ENCODE measurements around the gene GSTT4. TPM values are rescaled to one million over a fixed set of nuclear protein-coding genes. Genes with fewer than 3 reads are reported as not detected.

Gene GSTT4
- total RNA-seq, 1 experiment from 2014 or later: not detected

- ChIA-PET CTCF (no interaction called here), POLR2A (ENCODE audit: unreplicated experiment) (interaction anchor here (0.6 kb wide), 1 partner anchor 19 kb away, joined by 3 read pairs; no protein-coding TSS in a partner anchor)
- Histone ChIP-seq H3K4me2 (no peak overlapping the region), H3K27me3 (ENCODE audit: insufficient read depth, low read depth) (no peaks in the 10 kb centered on the region), H4K20me1 (ENCODE audit: insufficient read depth) (peaks cover 7% of the 10 kb centered on the region), H2AFZ (no peak overlapping the region), H3K9me3 (ENCODE audit: insufficient read depth, low read depth) (no peaks in the 10 kb centered on the region), H3K4me1 (replicated peaks; ENCODE audit: insufficient read depth) (no peaks in the 10 kb centered on the region), H3F3A (ENCODE audit: insufficient read depth, low read depth) (no peaks in the 10 kb centered on the region), H3K9me2 (ENCODE audit: insufficient read depth) (no peaks in the 10 kb centered on the region), H3K4me3 (no peak overlapping the region), H3K27ac (no peak overlapping the region), H3K79me2 (ENCODE audit: low read depth) (peaks cover 36% of the 10 kb centered on the region), H3K36me3 (ENCODE audit: low read depth) (no peaks in the 10 kb centered on the region)
- BruUV-seq (replicated peaks): no TSS peak
- intact Hi-C loops (cut with micrococcal nuclease; ENCODE audit: unreplicated experiment): no loop called here
- DNase-seq: no peak
- TF ChIP-seq, protein P1, sequence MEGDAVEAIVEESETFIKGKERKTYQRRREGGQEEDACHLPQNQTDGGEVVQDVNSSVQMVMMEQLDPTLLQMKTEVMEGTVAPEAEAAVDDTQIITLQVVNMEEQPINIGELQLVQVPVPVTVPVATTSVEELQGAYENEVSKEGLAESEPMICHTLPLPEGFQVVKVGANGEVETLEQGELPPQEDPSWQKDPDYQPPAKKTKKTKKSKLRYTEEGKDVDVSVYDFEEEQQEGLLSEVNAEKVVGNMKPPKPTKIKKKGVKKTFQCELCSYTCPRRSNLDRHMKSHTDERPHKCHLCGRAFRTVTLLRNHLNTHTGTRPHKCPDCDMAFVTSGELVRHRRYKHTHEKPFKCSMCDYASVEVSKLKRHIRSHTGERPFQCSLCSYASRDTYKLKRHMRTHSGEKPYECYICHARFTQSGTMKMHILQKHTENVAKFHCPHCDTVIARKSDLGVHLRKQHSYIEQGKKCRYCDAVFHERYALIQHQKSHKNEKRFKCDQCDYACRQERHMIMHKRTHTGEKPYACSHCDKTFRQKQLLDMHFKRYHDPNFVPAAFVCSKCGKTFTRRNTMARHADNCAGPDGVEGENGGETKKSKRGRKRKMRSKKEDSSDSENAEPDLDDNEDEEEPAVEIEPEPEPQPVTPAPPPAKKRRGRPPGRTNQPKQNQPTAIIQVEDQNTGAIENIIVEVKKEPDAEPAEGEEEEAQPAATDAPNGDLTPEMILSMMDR (conservative IDR thresholded peaks at IDR 0.05): no peak
- no peak for TF ChIP-seq EZH2 (IDR thresholded peaks at IDR 0.05; ENCODE audit: low read depth)
These were observed 22.2 kb upstream of the GSTT4 start for GRCh38 chr22:24027389-24027975.

DNA sequence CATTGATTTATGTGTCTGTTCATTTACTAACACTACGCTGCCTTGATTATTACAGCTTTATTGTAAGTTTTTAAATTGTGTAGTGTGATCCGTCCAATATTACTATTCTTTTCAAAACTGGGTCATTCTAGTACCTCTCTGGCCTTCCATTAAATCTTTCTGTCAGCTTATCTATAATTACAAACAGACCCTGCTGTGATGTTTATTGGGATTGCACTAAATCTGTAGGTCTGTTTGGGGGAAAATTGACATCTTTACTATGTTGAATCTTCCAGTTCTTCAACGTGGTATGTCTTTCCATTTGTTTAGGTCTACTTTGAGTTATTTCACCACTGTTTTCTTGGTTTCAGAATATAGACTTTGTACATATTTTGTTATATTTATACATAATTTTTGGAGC lies 21.5 kb upstream of the GSTT4 start:
- CTCF ChIA-PET: no interaction called here
- H3K9me3 ChIP-seq (ENCODE audit: insufficient read depth, low read depth): no peaks in the 10 kb centered on the region
- TF ChIP-seq, protein P1 (conservative IDR thresholded peaks at IDR 0.05): no peak
- TF ChIP-seq EZH2 (IDR thresholded peaks at IDR 0.05; ENCODE audit: low read depth): no peak

GRCh38 chr22:24026056-24026455 lies 20.8 kb upstream of the GSTT4 start:
- Histone ChIP-seq H3K27me3 (ENCODE audit: insufficient read depth, low read depth) (no peaks in the 10 kb centered on the region), H3K79me2 (ENCODE audit: low read depth) (peaks cover 22% of the 10 kb centered on the region), H4K20me1 (ENCODE audit: insufficient read depth) (no peaks in the 10 kb centered on the region), H3K27ac (no peak overlapping the region), H3K9me2 (ENCODE audit: insufficient read depth) (no peaks in the 10 kb centered on the region), H3K4me1 (replicated peaks; ENCODE audit: insufficient read depth) (no peaks in the 10 kb centered on the region), H3K4me3 (no peak overlapping the region), H3K4me2 (no peak overlapping the region), H3K9me3 (ENCODE audit: insufficient read depth, low read depth) (no peaks in the 10 kb centered on the region), H3K36me3 (ENCODE audit: low read depth) (no peaks in the 10 kb centered on the region), H3F3A (ENCODE audit: insufficient read depth, low read depth) (no peaks in the 10 kb centered on the region), H2AFZ (no peak overlapping the region)
- CTCF ChIA-PET: no interaction called here
- no TSS peak for BruUV-seq (replicated peaks)
- no peak for TF ChIP-seq EZH2 (IDR thresholded peaks at IDR 0.05; ENCODE audit: low read depth)
- TF ChIP-seq, protein P1 (conservative IDR thresholded peaks at IDR 0.05): no peak
- DNase-seq: no peak
- intact Hi-C loops (cut with micrococcal nuclease; ENCODE audit: unreplicated experiment): no loop called here
- POLR2A ChIA-PET (ENCODE audit: unreplicated experiment): no interaction called here

More for the DNA sequence above, 21.5 kb upstream of the GSTT4 start:
- no peak overlapping the region for H3K4me2 ChIP-seq
- no TSS peak for BruUV-seq (replicated peaks)
- no peaks in the 10 kb centered on the region for H3K4me1 ChIP-seq (replicated peaks; ENCODE audit: insufficient read depth)
- H3K79me2 ChIP-seq (ENCODE audit: low read depth): peaks cover 29% of the 10 kb centered on the region
- no peak overlapping the region for H3K27ac ChIP-seq
- H2AFZ ChIP-seq: no peak overlapping the region
- H3K4me3 ChIP-seq: no peak overlapping the region
- no peaks in the 10 kb centered on the region for H3F3A ChIP-seq (ENCODE audit: insufficient read depth, low read depth)
- H3K36me3 ChIP-seq (ENCODE audit: low read depth): no peaks in the 10 kb centered on the region
- POLR2A ChIA-PET (ENCODE audit: unreplicated experiment): interaction anchor here (0.6 kb wide), 1 partner anchor 18 kb away, joined by 3 read pairs; no protein-coding TSS in a partner anchor
- intact Hi-C loops (cut with micrococcal nuclease; ENCODE audit: unreplicated experiment): no loop called here
- H3K27me3 ChIP-seq (ENCODE audit: insufficient read depth, low read depth): no peaks in the 10 kb centered on the region
- no peaks in the 10 kb centered on the region for H3K9me2 ChIP-seq (ENCODE audit: insufficient read depth)
- H4K20me1 ChIP-seq (ENCODE audit: insufficient read depth): peaks cover 1% of the 10 kb centered on the region; the same call in 1 of the 2 replicates
- no peak for DNase-seq

All from PC-9 (cell line).